ENCODE data around the gene MYDGF. TPM values are rescaled to one million over a fixed set of nuclear protein-coding genes. Genes with fewer than 3 reads are reported as not detected.

Gene MYDGF
- total and polyA plus RNA-seq, 9 of the 15 experiments (the other 6 are each of a cell fraction or from before 2014, with no cell fraction given), result 4.2 to 141 (median 82.1) TPM

GRCh38 chr19:4622695-4623421 is 47.3 kb downstream of the MYDGF start (continued):
- TF ChIP-seq JUND (IDR thresholded peaks at IDR 0.05; ENCODE audit: borderline replicate concordance, low read depth, low read length) (0 out of 2 replicates have a peak, but pooled peaks have one; percentile 27), JUND (tag; IDR thresholded peaks at IDR 0.05; ENCODE audit: borderline replicate concordance, low read depth, low read length) (no peak; the same call in 2 of the 3 replicates), OTX1 (CRISPR knock-in tag; IDR thresholded peaks at IDR 0.05) (no peak), GTF2B (IDR thresholded peaks at IDR 0.05; ENCODE audit: extremely low read depth, insufficient read length) (no peak)

- in situ Hi-C loops (cut with MboI), result no loop called here
- FAIRE-seq (no peak), ATAC-seq (no peak), DNase-seq (ENCODE audit: extremely low read depth in 1 of 4, low spot score in 3 of 4) (peak in 1 of 4 experiments; percentile 36)
- Histone ChIP-seq H3K79me2 (ENCODE audit: control insufficient read depth, insufficient read depth, low read length) (no peaks in the 10 kb centered on the region), H3K27ac (ENCODE audit: extremely low read depth, low read depth, low read length) (no peak overlapping the region), H3K9me1 (ENCODE audit: control insufficient read depth, insufficient read depth, low read length) (no peaks in the 10 kb centered on the region), H3K36me3 (ENCODE audit: control insufficient read depth, insufficient read depth, low read length) (no peaks in the 10 kb centered on the region), H3K9ac (ENCODE audit: insufficient read depth in 1 of 2, low read depth in 2 of 2, low read length in 2 of 2) (no peak overlapping the region), H4K20me1 (replicated peaks; ENCODE audit: control insufficient read depth, insufficient read depth, low read length) (no peaks in the 10 kb centered on the region), H3K4me1 (replicated peaks in 1 of 2; ENCODE audit: control insufficient read depth in 2 of 2, insufficient read depth in 2 of 2, low read length in 2 of 2) (peaks cover 9 to 13% of the 10 kb centered on the region in 2 experiments; a peak in 4 of 5 replicates), H3K4me3 (no peak overlapping the region), H3K4me2 (ENCODE audit: insufficient read depth, low read length) (no peak overlapping the region), H2AFZ (ENCODE audit: low read depth, low read length) (no peak overlapping the region), H3K9me3 (replicated peaks; ENCODE audit: control insufficient read depth, insufficient read depth, low read depth, low read length) (no peaks in the 10 kb centered on the region), H3K27me3 (ENCODE audit: control insufficient read depth in 2 of 2, insufficient read depth in 2 of 2, low read length in 2 of 2) (no peaks in the 10 kb centered on the region; a peak in 1 of 5 replicates)
- no TSS peak for BruUV-seq (replicated peaks)
- CTCF ChIA-PET (ENCODE audit: low intra/inter-chr PET ratio), result no interaction called here
- POLR2A ChIA-PET, result interaction anchor here (2.1 kb wide), 1 partner anchor 10 kb away, joined by 6 read pairs; no protein-coding TSS in a partner anchor
- WGBS (ENCODE audit: insufficient coverage, low coverage, missing lambda C conversion rate), result 23% methylated on average over 2 of the region's 2 CpGs
- intact Hi-C loops (cut with micrococcal nuclease), result no loop called here
- no peak for TF ChIP-seq SIN3B (IDR thresholded peaks at IDR 0.05; ENCODE audit: low read depth)
- TF ChIP-seq ZNF277 (CRISPR knock-in tag; IDR thresholded peaks at IDR 0.05; ENCODE audit: borderline replicate concordance), result no peak
- TF ChIP-seq NCOA4 (IDR thresholded peaks at IDR 0.05; ENCODE audit: partially characterized antibody), result no peak
- no peak for TF ChIP-seq HMGXB4 (CRISPR knock-in tag; IDR thresholded peaks at IDR 0.05)
- no peak for TF ChIP-seq ZNF696 (CRISPR knock-in tag; conservative IDR thresholded peaks at IDR 0.05)
- no peak for TF ChIP-seq ERF (CRISPR knock-in tag; IDR thresholded peaks at IDR 0.05)
- no peak for TF ChIP-seq E2F4 (CRISPR knock-in tag; IDR thresholded peaks at IDR 0.05; ENCODE audit: low read depth)
- no peak for TF ChIP-seq IFI16 (CRISPR knock-in tag; IDR thresholded peaks at IDR 0.05)
- no peak for TF ChIP-seq ZNF316 (IDR thresholded peaks at IDR 0.05)
- TF ChIP-seq ZNF707 (CRISPR knock-in tag; conservative IDR thresholded peaks at IDR 0.05), result no peak
- TF ChIP-seq TOE1 (IDR thresholded peaks at IDR 0.05; ENCODE audit: borderline replicate concordance), result no peak
- TF ChIP-seq TOE1 (CRISPR knock-in tag; IDR thresholded peaks at IDR 0.05; ENCODE audit: borderline replicate concordance, low read depth), result no peak
Measured at GRCh38 chr19:4620675-4621074, 49.5 kb downstream of the MYDGF start.

Data from K562 (cell line).